Uterus (tissue), 4 donors: Measurements from ENCODE around the gene SLC8A2. TPM values are rescaled to one million over a fixed set of nuclear protein-coding genes. Genes with fewer than 3 reads are reported as not detected.
A peak's percentile ranks its signal among the peaks of the same experiment; 100 is the strongest.

Source experiments
- DNase-seq, 2 donors: peaks; one replicate each; pipeline ENCODE4 v3.0.0-alpha.2; 2019 to 2020
- H3K27ac ChIP-seq, 2 donors: fragments of 200-600 bp; sonication (generic); 1 replicate in 1 of 2; 2 replicates in 1 of 2; pipeline ENCODE4 v1.5.1; 2016 to 2018
- H3K27me3 ChIP-seq, 2 donors: fragments of 200-600 bp; sonication (generic); one replicate each; pipeline ENCODE4 v1.5.1; 2018 to 2019; ENCODE audit warnings: control low read depth in 1 of 2
- H3K36me3 ChIP-seq, 2 donors: fragments of 200-600 bp; sonication (generic); one replicate each; pipeline ENCODE4 v1.5.1; 2019; ENCODE audit warnings: control low read depth in 1 of 2
- H3K4me1 ChIP-seq, 2 donors: fragments of 200-600 bp; sonication (generic); one replicate each; pipeline ENCODE4 v1.5.1; 2018 to 2019; ENCODE audit warnings: control low read depth in 1 of 2
- H3K4me3 ChIP-seq, 2 donors: fragments of 200-600 bp; sonication (generic); 1 replicate in 1 of 2; 2 replicates in 1 of 2; pipeline ENCODE4 v1.5.1; 2018 to 2019; ENCODE audit warnings: mild to moderate bottlenecking in 1 of 2
- H3K9me3 ChIP-seq, 2 donors: fragments of 200-600 bp; sonication (generic); one replicate each; pipeline ENCODE4 v1.5.1; 2019; ENCODE audit warnings: control low read depth in 1 of 2
- POLR2A ChIP-seq, 2 donors: fragments of 450-650 bp; IDR thresholded peaks; one replicate each; pipeline ENCODE4 v1.6.1; 2016; ENCODE audit warnings: antibody characterized with exemption in 2 of 2, mild to moderate bottlenecking in 1 of 2, moderate library complexity in 1 of 2
- intact Hi-C: fragments of 100-400 bp; cut with DNase I; formaldehyde crosslinking; loops from one replicate; pipeline ENCODE4 v1.15.1; 2023; ENCODE audit warnings: low total_unique reads
- total RNA-seq, 4 donors: library from RNA; depleted of rRNA in 3 of 4; stranded (reverse); fragments of >200 nt in 3 of 4; gene quantifications; one replicate each; pipeline versions ENCODE4 v1.1.0 to v1.2.4, GENCODE V29; 2014 to 2023
- TF ChIP-seq, protein P1 (sequence below), 4 experiments: fragments of 200-600 bp in 2 of 4; fragments of 450-650 bp in 2 of 4; sonication (generic) in 2 of 4; IDR thresholded peaks; one replicate each; pipeline ENCODE4 v1.5.1; 2016 to 2019; ENCODE audit warnings: antibody characterized with exemption in 4 of 4, mild to moderate bottlenecking in 2 of 4, moderate library complexity in 1 of 4
- donor health status: DM: yes; HTN: yes; CAD: no.

The SLC8A2 gene
- total RNA-seq, 4 donors from 2014 or later: 3.4 to 17.8 (median 11.0) TPM

DNA sequence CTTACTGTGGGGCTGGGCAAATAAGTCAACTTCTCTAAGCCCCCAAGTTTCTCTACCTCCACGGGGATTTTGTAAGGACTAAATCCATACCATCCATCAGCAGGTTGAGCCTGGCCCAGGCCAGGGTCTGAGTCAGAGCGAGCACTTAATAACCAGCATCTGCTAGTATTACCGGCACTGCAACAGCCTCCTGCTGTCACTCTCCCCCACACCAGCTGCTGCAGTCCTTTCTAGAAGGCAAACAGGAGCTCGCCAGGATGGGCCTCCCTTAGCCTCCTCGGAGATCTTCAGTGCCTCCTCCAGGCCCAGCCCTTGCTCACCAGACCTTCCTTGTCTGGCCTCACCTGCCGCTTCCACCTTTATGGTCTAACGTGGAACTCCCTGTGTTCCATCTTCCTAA lies 40.0 kb upstream of the SLC8A2 start:
- peaks cover 28 to 59% of the 10 kb centered on the region in 2 donors for H3K4me1 ChIP-seq
- no peaks in the 10 kb centered on the region for H3K9me3 ChIP-seq
- TF ChIP-seq, protein P1, sequence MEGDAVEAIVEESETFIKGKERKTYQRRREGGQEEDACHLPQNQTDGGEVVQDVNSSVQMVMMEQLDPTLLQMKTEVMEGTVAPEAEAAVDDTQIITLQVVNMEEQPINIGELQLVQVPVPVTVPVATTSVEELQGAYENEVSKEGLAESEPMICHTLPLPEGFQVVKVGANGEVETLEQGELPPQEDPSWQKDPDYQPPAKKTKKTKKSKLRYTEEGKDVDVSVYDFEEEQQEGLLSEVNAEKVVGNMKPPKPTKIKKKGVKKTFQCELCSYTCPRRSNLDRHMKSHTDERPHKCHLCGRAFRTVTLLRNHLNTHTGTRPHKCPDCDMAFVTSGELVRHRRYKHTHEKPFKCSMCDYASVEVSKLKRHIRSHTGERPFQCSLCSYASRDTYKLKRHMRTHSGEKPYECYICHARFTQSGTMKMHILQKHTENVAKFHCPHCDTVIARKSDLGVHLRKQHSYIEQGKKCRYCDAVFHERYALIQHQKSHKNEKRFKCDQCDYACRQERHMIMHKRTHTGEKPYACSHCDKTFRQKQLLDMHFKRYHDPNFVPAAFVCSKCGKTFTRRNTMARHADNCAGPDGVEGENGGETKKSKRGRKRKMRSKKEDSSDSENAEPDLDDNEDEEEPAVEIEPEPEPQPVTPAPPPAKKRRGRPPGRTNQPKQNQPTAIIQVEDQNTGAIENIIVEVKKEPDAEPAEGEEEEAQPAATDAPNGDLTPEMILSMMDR (IDR thresholded peaks at IDR 0.05): no peak
- TF ChIP-seq POLR2A (IDR thresholded peaks at IDR 0.05): peak in 1 of 2 donors; percentile 10
- DNase-seq: peak; percentile 63 to 81
- no peak overlapping the region for H3K4me3 ChIP-seq
- peak overlapping the region; percentile 95 to 96 for H3K27ac ChIP-seq
- H3K27me3 ChIP-seq: no peaks in the 10 kb centered on the region
- intact Hi-C loops: no loop called here
- H3K36me3 ChIP-seq: no peaks in the 10 kb centered on the region

DNA sequence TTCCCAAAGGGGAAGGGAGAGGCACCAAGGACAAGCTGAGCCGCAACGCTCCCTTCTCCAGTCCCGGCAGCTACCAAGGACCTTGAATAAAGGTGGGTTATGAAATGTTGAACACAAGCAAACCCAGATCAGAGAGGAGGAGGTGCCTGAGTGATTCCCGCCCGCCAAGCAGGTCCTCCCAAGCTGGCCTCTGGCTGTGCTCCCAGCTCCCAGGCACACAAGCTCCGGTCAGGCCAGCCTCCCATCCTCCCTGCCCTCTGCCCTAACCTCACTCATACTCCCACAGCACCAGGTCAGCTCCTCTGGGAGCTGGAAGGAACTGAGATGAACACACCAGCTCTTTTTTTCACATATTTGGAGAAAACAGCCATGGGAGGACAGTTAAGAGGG lies 39.4 kb upstream of the SLC8A2 start:
- DNase-seq: peak; percentile 82 to 86
- peaks cover 30 to 64% of the 10 kb centered on the region in 2 donors for H3K4me1 ChIP-seq
- no peak for TF ChIP-seq POLR2A (IDR thresholded peaks at IDR 0.05)
- TF ChIP-seq, protein P1 (IDR thresholded peaks at IDR 0.05): no peak
- intact Hi-C loops: no loop called here
- no peaks in the 10 kb centered on the region for H3K9me3 ChIP-seq
- H3K36me3 ChIP-seq: no peaks in the 10 kb centered on the region
- H3K27ac ChIP-seq: peak overlapping the region; percentile 95 to 96
- H3K27me3 ChIP-seq: no peaks in the 10 kb centered on the region
- H3K4me3 ChIP-seq: peak overlapping the region in 1 of 2 donors; percentile 0

DNA sequence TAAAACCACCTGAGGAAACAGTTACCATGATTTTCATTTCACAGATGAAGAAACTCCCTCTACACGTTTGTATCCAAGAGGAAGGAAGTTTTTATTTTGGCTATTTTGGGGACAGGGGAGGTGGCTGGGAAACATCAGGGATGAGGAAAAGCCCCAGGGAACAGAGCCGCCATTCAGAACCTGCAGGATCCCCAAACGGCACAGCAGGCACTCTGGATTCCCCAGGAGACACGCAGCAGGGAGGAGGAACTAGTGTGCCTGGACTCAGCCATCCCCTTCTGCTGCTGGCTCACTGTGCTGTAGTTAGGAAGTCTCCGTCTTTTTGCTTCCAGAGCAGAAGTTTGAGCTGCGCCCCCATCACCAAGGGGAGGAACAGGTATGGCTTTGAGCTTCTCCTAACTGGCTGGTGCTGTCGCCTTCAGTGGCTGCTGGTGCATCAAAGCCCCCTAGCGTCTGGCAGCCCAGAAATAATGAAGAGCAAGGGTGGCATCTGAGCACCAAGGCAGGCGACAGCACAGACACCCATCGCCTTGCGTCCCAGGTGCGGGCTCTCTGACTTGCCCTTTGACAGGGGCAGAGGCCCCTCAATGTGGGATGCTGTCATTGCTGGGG lies 38.9 kb upstream of the SLC8A2 start:
- Histone ChIP-seq H3K4me3 (peak overlapping the region in 1 of 2 donors; percentile 0), H3K27ac (peak overlapping the region; percentile 95 to 96), H3K27me3 (no peaks in the 10 kb centered on the region), H3K4me1 (peaks cover 30 to 66% of the 10 kb centered on the region in 2 donors), H3K36me3 (no peaks in the 10 kb centered on the region), H3K9me3 (no peaks in the 10 kb centered on the region)
- no peak for TF ChIP-seq POLR2A (IDR thresholded peaks at IDR 0.05)
- TF ChIP-seq, protein P1 (IDR thresholded peaks at IDR 0.05): no peak
- intact Hi-C loops: no loop called here
- peak in 1 of 2 donors; percentile 22 for DNase-seq

DNA sequence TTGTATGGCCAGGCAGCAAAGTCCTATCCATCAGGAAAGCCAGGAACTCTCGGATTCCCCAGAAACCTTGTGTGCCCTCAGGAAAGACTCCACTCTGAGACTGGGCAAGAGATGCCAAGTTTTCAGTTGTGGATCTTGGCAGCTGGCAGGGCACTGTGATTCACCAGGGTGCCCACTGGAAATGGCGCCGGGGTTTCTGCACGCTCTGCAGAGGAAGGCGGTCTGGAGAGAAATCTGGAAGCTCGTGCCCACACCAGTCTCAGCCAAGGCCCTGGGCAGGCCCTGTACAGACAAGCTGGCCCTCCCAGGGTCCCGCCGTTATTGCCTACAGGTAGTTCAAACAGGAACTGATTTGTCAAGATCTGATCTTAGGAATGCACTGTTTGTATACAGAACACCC lies 38.3 kb upstream of the SLC8A2 start:
- no peak for DNase-seq
- Histone ChIP-seq H3K4me1 (peaks cover 30 to 66% of the 10 kb centered on the region in 2 donors), H3K27me3 (no peaks in the 10 kb centered on the region), H3K27ac (peak overlapping the region; percentile 95 to 96), H3K36me3 (no peaks in the 10 kb centered on the region), H3K4me3 (no peak overlapping the region), H3K9me3 (no peaks in the 10 kb centered on the region)
- intact Hi-C loops: no loop called here
- TF ChIP-seq, protein P1 (IDR thresholded peaks at IDR 0.05): no peak
- no peak for TF ChIP-seq POLR2A (IDR thresholded peaks at IDR 0.05)

DNA sequence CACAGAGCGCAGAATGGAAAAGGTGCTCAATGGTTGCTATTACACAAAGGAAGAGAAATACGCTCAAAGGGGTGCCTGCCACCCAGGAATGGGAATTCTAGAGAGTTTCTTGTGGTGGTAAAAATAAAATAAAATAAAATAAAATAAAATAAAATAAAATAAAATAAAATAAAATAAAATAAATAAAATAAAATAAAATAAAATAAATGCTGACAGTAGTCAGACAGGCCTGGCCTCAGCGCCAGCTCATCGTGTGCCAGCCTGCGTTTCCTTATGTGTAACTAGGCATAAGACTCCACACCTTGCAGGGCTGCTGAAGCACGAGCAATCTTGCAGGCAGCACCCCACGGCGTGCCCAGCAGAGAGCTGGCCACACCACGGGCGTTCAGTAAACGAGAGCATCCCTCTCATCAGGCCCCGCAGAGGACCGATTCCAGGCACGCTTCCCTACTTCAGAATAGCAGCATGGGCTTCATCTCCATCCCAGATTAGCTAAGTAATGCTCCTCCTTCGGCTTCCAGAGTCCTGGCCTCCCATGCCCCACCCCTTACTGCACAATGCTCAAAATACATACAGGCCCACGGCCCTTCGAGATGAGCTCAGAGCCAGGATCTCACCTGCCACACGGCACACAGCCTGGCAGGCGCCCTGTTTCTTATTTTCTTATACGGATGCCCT lies 37.6 kb upstream of the SLC8A2 start:
- Histone ChIP-seq H3K27me3 (no peaks in the 10 kb centered on the region), H3K9me3 (no peaks in the 10 kb centered on the region), H3K4me1 (peaks cover 30 to 66% of the 10 kb centered on the region in 2 donors), H3K4me3 (no peak overlapping the region), H3K36me3 (no peaks in the 10 kb centered on the region), H3K27ac (peak overlapping the region; percentile 95 to 96)
- TF ChIP-seq, protein P1 (IDR thresholded peaks at IDR 0.05): no peak
- TF ChIP-seq POLR2A (IDR thresholded peaks at IDR 0.05): no peak
- no peak for DNase-seq
- intact Hi-C loops: no loop called here
